ENCODE measurements around the gene CYREN.
A peak's percentile ranks its signal among the peaks of the same experiment; 100 is the strongest.
"Not testable (repeated sequence)": the region's sequence is repeated elsewhere in the genome, so short reads cannot be mapped to it uniquely, and the experiment has no call there.

The CYREN gene

DNA sequence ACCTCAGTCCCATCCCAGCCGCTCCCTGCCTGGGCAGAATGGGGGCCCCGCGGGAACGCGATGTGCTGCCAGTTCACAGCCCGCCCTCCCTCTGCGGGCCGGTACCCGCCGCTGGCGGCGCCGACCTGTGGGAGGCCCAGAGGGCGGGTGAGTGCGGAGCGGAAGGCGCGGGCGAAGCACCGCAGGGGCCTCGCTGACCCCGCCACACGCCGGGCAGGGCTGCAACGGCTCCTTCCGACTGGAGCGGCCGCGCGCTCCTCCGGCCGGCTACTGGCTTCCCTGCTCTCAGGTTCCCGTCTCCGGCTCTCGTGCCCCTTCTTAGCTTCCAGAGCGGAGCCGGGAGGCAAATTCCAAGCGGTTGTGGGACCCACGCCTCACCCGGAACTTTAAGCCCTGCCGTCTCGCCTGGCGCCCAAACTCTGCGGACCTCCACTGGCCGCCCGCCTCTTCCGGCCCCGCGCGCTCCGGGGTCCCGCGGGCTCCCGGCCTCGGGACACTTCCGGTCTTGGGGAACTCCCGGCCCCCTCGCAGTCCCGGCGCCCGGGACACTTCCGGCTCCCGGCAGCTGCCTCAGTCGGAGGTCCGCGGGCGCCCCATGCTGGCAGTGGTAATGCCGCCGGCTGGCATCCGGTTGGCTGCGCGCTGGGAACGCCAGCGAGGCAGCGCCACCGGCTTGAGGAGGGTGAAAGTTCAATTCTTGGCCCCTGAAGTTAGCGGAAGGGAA is at the start of gene CYREN:
CYREN (minus strand) TSS at position 434 of the 724 bp plus-strand sequence. CDS start 1,785 bp downstream, outside the sequence.
- DNase-seq (ENCODE audit: low read depth, low spot score), result peak; percentile 54

DNA sequence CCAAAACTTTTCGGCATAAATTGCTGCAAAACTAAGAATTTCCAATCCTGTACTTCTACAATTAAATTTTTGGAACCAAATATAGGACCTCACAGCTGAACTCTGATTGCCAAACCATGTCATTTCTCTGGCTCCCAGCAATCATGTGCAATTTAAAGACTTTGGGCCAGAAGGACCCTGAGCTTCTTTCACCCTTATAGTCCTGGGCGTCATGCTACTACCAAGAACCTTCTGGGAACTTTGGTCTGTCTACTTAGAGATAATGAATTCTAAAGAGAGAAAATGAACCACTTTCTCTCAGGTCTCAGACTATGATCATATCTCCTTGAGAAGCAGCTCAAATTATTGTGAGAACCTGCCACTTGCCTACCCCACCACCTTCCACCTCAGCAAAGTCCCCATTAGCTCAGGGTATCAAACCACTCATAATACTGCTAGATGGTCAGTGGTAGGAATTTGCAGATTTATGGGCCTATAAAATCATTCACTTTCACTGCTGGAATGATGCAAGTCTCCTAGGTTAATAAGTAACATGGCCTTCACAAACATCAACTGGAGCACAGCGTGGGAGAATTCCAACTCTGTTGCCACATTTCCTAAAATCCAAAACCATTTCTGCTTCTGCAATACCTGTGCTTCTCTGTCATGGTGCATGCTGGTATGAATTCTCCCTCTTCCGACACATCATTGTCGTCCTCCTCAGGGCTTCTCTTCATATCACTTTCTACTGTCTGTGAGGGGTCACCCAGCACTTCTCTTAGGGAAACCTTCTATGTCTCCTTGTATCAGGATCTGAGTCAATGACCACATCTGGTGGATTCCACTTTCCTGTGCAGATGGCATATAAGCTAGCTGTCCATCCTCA is 47.4 kb upstream of the CYREN start:
- no peak for DNase-seq (ENCODE audit: low read depth, low spot score)

GRCh38 chr7:135215698-135216097 is 45.2 kb upstream of the CYREN start:
- DNase-seq (ENCODE audit: low read depth, low spot score), result no peak

DNA sequence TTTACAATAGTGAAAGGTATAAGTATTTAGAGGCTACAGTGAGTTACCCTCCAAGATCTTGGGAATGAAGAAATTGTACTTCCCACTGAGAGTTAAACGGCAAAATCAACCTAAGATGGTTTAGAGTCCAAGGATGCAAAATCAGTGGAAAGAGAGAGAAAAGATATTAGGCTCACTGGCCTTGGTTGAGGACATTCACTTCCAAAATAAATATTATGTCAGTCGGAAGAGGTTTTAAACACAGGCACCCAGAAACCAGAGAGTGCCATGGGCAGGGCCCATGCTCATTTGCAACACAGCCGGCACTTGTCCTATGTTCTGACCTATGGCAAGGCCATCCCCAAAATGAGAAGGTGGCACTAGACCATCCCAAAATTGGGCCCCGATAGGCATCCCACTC is 44.7 kb upstream of the CYREN start:
- DNase-seq (ENCODE audit: low read depth, low spot score), result no peak

DNA sequence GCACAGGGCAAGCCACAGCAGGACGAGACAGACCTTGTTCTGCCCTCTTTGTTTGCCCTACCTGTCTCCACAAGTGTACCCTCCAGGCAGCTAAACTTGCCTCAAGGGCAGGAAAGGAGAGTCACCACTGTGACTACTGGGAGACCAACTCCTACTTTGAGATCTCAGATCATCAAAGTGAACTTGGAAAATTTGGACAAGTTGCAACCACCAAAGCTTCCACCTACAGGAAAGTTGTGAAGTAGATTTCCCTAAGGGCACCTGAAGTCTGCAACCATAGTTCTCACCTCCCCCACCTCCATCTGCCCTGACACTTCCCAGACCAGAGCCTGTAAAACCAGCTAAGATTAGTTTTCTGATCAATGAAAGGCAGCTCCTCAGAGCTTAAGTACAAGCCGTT is 43.3 kb upstream of the CYREN start:
- no peak for DNase-seq (ENCODE audit: low read depth, low spot score)

- DNase-seq (ENCODE audit: low read depth, low spot score), result not testable (repeated sequence)
These were observed 41.6 kb upstream of the CYREN start for GRCh38 chr7:135211946-135212685.

DNA sequence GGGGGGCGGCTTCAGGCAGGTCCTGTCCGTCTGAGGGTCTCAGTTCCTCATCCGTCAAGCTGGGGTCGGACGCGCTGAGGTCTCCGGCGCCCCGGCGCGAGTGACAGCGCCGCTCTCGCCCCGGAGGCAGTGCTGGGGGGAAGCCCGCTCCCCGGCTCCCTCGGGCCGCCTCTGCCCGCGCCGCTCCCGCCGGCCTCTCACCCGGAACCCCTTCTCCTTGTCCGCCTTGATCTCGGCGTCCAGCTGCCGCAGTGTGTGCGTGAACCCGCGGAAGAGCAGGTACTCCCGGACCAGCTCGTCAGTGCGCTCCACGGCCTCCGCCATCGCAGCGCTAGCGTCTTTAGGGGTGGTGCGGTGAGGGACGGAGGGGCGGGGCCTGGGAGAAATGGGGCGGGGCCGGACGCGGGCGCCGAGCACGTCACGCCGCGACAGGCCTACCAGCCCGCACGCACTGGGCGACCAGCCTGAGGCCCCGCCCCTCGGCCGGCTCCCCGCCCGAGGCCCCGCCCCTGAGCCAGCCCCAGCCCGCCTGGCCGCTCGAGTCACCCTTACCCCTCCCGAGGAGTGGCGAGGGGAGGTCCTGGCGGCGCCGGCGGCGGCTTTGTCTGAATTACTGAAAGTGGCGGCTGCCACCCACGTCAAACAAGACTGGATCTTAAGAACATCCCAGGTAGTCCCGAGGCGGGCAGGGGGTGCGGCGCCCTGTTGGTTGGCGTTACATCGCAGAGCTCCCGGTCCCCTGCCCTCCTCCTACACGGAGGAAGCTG is 40.9 kb upstream of the CYREN start, which contains the start of gene WDR91:
WDR91 (minus strand) TSS at position 348 of the 767 bp plus-strand sequence; CDS start at position 324, 24 bp downstream.
- peak; percentile 15 for DNase-seq (ENCODE audit: low read depth, low spot score)

GRCh38 chr7:135210888-135211178 is 40.3 kb upstream of the CYREN start:
- no peak for DNase-seq (ENCODE audit: low read depth, low spot score)

DNA sequence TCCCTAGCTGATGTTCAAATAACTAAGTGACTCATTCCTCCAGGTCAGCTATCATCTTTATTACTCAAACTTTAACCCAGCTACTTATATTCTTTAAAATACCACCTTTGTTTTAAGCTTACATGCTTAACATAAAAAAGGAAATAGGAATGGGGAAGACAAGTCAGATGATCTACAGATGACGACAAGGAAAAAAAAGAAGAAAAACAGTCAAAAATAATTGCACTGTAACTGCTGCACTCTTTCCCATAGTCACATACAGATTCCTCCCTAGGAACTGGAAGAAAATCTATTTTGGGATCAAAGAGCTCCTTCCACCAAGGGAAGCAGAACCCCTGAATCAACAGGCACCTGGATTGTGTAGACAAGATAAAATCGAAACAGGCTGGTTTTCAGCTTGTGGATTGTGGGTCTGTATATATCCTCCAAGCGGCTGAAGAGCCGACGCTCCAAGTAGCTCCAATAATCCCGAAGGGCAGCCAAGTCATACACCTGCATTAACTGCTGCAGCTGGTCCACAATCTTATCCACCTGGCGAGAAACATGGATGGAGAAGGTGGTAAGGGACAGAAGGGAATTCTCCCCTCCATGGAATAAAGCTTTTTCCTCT is 38.8 kb upstream of the CYREN start:
- no peak for DNase-seq (ENCODE audit: low read depth, low spot score)

- no peak for DNase-seq (ENCODE audit: low read depth, low spot score)
These were observed 37.7 kb upstream of the CYREN start for GRCh38 chr7:135208102-135208793.

- no peak for DNase-seq (ENCODE audit: low read depth, low spot score)
These were observed 37.0 kb upstream of the CYREN start for GRCh38 chr7:135207406-135208101.

- no peak for DNase-seq (ENCODE audit: low read depth, low spot score)
These were observed 36.5 kb upstream of the CYREN start for GRCh38 chr7:135206941-135207391.

DNA sequence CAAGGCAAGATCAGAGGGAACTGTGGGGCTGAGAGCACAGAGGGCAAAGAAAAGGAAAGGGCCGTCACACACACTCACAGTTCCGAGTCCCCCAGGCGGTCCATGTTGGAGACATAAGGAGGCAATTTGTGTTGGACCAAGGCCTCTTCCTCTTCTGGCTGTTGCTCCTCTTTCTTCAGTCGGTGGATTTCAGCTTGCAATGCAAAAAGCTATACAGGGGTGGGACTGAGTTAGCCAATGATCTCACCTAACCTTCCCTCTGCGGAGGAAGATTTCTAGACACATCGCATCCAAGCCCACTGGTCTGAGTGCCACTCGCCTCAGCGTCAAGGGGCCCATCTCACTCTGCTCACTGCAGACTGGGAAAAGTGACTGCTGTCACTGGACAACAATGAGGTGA is 35.3 kb upstream of the CYREN start:
- no peak for DNase-seq (ENCODE audit: low read depth, low spot score)

- DNase-seq (ENCODE audit: low read depth, low spot score), result no peak
These were observed 34.4 kb upstream of the CYREN start for GRCh38 chr7:135204876-135205275.

DNA sequence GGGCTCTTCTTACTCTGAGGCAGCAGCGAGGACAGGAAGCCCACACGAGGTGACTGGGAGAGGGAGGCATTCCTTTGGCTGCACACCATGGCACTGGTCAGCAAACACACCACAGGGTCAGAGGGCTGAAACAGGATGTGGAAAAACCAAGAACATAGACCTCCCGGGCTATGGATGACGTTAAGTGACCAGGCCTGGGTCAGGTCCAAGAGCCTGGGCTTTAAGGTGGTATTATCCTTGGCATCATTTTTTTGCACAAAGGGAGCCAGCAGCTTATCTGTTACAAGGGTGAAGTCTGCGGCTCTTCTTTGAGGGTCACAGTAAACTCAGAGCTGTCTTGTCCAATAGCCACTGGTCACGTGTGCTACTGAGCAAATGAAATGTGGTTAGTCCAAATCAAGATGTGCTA is 33.8 kb upstream of the CYREN start:
- DNase-seq (ENCODE audit: low read depth, low spot score), result no peak

DNA sequence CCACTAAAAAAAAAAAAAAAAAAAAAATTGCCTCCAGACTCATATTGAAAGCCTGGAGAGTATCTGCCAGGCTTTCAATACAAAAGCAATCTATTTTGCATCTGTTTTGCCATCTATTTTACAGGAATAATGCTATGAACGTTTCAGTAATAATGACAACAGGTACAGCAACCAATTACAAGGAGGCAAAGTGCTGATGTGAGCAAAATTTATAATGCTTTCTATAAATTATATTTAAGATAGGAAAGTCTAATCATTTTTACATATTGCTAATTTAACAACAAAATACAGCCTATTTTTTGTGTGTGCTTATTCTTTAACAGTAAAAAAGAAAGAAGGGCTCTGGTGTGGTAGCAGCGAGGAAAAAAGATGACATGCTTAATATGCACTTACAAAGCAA is 30.8 kb upstream of the CYREN start:
- DNase-seq (ENCODE audit: low read depth, low spot score), result no peak

DNA sequence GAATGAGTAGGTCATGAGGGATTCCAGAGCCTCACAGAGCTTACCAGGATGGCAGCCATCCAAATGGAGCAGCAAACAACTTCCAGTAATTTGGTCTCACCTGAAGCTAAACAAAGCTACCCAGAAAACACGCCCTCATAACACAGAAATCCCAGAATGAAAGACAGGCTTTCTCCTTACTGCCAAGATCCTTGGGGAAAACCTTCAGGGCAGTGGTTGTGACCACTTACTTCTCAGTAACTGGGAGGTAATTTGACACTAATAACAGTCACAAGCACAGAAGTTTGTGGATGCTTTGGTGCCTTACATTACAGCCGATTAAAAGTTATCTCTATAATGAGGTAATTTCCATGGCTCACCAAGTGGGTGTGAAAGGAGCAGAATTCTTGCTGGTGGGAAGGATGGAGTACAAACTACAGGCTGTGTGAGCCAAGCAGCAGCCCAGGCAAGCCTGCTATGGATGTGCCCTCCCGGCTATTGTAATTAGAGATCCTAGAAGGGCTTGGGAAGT is 30.4 kb upstream of the CYREN start:
- no peak for DNase-seq (ENCODE audit: low read depth, low spot score)

- DNase-seq (ENCODE audit: low read depth, low spot score), result no peak
These were observed 28.9 kb upstream of the CYREN start for GRCh38 chr7:135199439-135199838.

DNA sequence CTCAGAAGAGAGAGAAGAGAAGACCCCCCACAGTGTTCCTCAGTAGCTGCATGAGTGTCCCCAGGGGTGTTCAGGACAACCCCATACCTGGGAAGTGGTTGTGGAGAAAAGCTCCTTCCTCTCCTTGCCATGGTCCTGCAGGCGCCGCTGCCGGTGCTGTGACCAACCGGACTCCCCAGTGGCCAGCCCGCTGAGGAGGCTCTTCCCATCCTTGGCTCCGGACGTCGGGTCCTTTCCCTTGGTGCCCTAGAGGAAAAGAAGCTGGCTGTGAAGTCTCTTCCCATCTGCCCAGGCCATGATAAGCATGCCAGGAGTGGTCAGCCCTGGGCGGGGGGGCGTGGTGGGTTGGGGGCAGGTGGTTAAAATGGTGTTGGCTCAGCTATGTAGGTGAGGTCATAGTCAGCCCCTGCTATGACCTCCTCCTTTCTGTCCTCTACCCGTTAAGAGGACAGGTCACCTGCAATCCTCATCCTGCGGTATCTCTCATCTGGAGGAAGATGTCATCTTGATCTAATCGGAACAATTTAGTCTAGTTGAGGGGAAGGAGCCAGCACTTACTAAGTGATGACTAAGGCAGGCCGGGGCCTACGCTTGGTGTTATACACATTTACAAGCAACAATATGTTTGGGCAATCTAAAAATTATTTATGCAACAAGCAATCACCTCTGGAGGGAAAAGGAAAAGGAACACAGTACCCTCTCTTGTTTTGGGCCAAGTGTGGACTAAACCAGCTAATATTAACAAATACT is 27.6 kb upstream of the CYREN start:
- no peak for DNase-seq (ENCODE audit: low read depth, low spot score)
